GM18517 (cell line): Measurements from ENCODE around the gene PAH.

Experiments used
- ATAC-seq: cut with Tn5 transposase; IDR thresholded peaks from one replicate; pipeline ENCODE4 v1.9.1; 2021; ENCODE audit warnings: mild to moderate bottlenecking, moderate library complexity; ENCODE audit not compliant: unreplicated experiment

The PAH gene

GRCh38 chr12:102950950-102951619, 34.0 kb upstream of the PAH start:
- no peak for ATAC-seq

- no peak for ATAC-seq
These were observed 33.3 kb upstream of the PAH start for GRCh38 chr12:102950107-102950949.

- ATAC-seq = no peak
These were observed 31.9 kb upstream of the PAH start for GRCh38 chr12:102948941-102949352.

GRCh38 chr12:102946042-102946441, 29.0 kb upstream of the PAH start:
- no peak for ATAC-seq

- no peak for ATAC-seq
These were observed 22.7 kb upstream of the PAH start for GRCh38 chr12:102939670-102940222.

GRCh38 chr12:102939059-102939458, 22.0 kb upstream of the PAH start:
- ATAC-seq = no peak

GRCh38 chr12:102933168-102933567, 16.1 kb upstream of the PAH start:
- no peak for ATAC-seq

GRCh38 chr12:102927220-102927619, 10.2 kb upstream of the PAH start:
- ATAC-seq = no peak

- no peak for ATAC-seq
These were observed 4.2 kb upstream of the PAH start for GRCh38 chr12:102921240-102921639.

GRCh38 chr12:102920271-102920670, 3.2 kb upstream of the PAH start:
- no peak for ATAC-seq

GRCh38 chr12:102918840-102919239, 1.8 kb upstream of the PAH start:
- ATAC-seq = no peak

- ATAC-seq = no peak
These were observed 605 bp downstream of the PAH start for GRCh38 chr12:102916252-102917025.

- no peak for ATAC-seq
These were observed 3.4 kb downstream of the PAH start for GRCh38 chr12:102913453-102914226.

- ATAC-seq = no peak
These were observed 4.8 kb downstream of the PAH start for GRCh38 chr12:102912258-102912657.

- no peak for ATAC-seq
These were observed 5.7 kb downstream of the PAH start for GRCh38 chr12:102911320-102911719.

- no peak for ATAC-seq
These were observed 6.3 kb downstream of the PAH start for GRCh38 chr12:102910792-102911191.

GRCh38 chr12:102910137-102910536, 6.9 kb downstream of the PAH start:
- no peak for ATAC-seq

- ATAC-seq = no peak
These were observed 9.1 kb downstream of the PAH start for GRCh38 chr12:102907918-102908317.

- no peak for ATAC-seq
These were observed 11.8 kb downstream of the PAH start for GRCh38 chr12:102905229-102905628.

- ATAC-seq = no peak
These were observed 13.6 kb downstream of the PAH start for GRCh38 chr12:102903337-102904007.
